ENCODE data around the gene CHAF1A.

The CHAF1A gene

GRCh38 chr19:4487572-4487971, 85.1 kb downstream of the CHAF1A start:
- no peak for DNase-seq

DNA sequence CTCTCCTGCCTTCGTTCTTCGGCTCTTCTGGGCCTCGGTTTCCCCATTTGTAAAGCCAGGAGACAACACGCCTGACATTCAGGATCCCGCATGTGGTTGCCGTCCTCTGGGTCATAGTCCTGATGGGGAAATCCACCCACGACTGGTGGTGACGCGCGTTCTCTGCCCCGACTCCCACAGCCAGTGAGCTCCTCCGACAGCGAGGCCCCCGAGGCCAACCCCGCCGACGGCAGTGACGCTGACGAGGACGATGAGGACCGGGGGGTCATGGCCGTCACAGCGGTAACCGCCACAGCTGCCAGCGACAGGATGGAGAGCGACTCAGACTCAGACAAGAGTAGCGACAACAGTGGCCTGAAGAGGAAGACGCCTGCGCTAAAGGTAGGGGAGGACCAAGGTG, 86.1 kb downstream of the CHAF1A start:
- no peak for DNase-seq

- DNase-seq = no peak
These were observed 89.0 kb downstream of the CHAF1A start for GRCh38 chr19:4491446-4491845.

DNA sequence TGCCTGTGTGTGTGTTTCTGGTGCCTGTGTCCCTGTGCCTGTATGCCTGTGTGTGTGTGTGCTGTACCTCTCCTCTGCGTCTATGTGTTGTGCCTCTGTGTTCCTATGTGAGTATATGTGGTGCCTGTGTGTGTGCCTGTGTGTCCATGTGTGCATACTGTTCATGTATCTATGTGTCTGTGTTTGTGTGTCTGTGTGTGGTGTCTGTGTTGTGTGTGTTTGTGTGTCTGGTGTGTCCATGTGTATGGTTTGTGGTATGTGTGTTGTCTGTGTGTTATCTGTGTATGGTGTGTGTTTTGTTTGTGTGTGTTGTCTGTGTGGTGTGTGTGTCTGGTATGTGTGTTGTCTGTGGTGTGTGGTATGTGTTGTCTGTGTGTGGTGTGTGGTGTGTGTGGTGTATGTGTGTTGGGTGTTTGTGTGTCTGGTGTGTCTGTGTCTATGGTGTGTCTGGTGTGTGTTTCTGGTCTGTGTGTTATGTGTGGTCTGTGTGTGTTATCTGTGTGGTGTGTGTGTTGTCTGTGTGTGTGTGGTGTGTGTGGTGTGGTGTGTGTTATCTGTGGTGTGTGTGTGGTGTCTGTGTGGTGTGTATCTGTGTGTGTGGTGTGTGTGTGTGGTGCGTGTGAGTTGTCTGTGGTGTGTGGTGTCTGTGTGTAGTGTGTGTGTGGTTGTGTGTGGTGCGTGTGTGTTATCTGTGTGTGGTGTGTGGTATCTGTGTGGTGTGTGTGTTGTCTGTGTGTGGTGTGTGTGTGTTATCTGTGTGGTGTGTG, 90.1 kb downstream of the CHAF1A start:
- no peak for DNase-seq

Data from hypothalamus (tissue), 51 donors.